Forelimb muscle (tissue), 1 donor: ENCODE data around the gene RTN4RL2. TPM values are rescaled to one million over a fixed set of nuclear protein-coding genes. Genes with fewer than 3 reads are reported as not detected.
A peak's percentile ranks its signal among the peaks of the same experiment; 100 is the strongest.

Source experiments
- DNase-seq: peaks from one replicate; pipeline ENCODE4 v3.0.0-alpha.2; 2013; ENCODE audit warnings: low read depth
- polyA plus RNA-seq: library from polyadenylated mRNA; unstranded; fragments of 120-200 nt; gene quantifications from one replicate; pipeline ENCODE4 v1.2.1, GENCODE V29; 2013; ENCODE audit not compliant: insufficient read length

The RTN4RL2 gene
- 37.2 TPM for polyA plus RNA-seq

DNA sequence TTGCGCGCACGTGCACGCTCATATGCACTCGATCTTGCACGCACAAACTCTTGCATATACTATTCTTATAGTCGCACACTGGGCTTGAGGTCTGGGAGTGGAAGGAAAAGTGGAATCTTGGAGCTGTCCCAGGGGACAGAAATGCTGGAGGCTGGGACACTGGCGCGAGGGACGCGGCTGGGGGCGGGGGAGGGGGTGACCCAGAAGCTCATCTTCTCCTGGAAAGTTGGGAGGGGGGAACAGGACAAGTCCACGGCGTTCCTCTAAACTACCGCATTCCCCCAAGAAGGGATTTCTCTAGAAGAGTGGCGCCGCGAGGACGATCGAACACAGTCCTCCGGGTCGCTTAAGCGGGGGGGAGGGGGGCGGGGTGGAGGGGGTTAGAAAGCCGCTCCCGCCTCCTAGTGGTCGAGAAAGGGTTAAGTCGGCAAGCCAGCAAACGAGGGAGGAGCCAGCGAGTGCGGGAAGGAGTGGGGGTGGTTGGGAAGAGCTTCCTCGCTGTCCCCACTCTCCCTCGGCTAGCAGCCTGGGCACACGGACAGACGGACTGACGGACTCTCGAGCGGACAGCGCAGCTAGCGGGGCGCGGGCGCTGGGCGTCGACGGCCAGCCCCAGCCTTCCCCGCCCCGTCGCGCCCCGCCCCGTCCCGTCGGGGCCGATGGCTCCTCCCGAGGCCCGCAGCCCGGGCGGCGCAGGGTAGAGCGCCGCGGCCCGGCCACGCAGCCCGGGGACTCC, at the start of gene RTN4RL2:
TSS of gene RTN4RL2 (plus strand) at position 507 of the 736 bp plus-strand sequence. CDS start 338 bp downstream, outside the sequence.
- DNase-seq: no peak

DNA sequence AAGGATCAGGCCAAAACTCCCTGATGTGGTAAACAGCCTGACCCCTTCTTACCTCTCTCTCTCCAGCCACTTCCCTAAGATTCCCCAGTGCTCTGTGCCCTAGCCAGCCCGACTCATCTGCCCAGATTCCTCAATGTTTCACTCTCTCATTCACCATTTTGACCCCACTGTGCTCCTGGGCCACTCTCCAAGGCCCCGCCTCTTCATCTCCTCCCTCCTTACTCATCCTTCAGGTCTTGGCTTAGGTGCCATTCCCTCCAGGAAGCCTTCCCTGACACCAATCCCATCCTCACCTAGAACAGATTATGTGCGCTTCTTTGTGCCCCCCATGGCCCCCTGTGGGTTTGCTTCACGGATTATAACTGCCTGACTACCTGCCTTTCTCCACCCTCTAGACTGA, 46.6 kb upstream of the RTN4RL2 start:
- no peak for DNase-seq

DNA sequence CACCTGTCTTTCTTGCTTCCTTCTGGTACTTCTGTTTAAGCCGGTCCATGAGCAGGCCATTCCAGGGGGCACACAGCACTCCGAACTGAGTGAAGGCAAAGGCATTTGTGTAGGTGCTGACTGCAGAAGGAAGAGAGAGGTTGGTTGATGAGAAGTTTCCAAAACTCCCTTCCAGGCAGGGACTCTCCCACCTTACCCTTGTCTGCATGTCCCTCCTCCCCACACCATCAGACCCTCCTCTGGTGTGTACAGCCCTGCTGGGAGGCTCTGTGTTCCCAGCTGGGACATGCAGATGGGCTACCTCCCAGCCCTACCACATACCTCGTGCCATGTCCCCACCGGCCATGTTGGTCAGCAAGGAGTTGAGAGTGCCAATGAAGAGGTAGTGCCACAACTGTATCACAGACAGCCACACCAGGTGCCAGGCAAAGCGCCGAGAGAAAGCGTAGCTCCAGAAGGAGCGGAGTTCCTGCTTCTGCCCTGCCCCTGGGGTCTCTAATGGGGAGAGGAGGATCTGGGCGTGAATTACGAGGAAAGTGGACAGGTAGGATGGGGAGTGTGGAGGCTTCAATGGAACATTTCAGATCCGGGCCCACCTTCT, 45.6 kb upstream of the RTN4RL2 start:
- no peak for DNase-seq

DNA sequence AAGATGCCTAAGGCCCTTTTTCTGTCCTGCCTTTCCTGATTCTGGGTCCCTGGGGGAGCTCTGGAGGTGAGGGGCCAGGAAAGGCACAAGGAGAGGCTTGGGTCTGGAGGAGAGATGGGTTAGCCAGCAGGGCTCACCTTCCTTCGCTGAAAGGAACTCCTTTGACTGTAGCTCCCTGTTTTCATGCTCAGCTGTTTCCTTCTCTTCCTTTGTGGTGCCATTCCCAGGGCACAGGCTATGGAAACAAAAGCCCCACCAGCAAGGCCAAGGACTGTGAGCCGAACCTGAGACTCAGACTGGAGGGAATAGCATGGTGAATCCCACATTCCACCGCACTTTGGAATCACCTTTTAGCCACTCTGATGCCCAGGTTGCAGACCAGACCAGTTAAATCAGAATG, 43.9 kb upstream of the RTN4RL2 start:
- no peak for DNase-seq

DNA sequence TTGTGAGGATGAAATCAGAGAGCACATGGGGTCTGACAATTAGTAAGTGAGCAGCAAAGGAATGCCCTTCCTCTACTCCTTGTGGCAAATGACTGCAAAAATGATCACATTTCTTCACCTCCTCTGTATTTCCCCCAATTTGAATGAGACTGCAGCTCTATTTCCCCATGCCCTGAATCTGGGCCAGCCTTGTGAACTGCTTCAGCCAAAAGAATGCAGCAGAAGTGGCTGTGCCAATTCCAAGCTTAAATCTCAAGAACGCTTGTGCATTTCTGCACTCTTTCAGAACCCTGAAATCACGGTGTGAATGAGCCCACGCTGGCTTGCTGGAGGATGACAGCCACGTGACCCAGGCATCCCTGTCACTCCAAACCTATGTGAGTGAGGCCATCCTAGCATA, 43.3 kb upstream of the RTN4RL2 start:
- no peak for DNase-seq

DNA sequence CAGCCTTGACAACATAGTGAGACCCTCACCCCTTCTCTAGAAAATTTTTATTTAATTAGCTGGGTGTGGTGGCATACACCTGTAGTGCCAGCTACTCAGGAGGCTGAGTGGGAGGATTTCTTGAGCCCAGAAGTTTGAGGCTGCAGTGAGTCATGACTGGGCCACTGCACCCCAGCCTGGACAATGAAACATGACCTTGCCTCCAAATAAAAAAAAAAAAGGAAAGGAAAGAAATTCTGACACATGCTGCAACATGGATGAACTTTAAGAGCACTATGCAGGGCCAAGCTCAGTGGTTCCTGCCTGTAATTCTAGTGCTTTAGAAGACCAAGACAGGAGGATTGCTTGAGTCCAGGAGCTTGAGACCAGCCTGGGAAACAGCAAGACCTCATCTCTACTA, 42.2 kb upstream of the RTN4RL2 start:
- DNase-seq: no peak

DNA sequence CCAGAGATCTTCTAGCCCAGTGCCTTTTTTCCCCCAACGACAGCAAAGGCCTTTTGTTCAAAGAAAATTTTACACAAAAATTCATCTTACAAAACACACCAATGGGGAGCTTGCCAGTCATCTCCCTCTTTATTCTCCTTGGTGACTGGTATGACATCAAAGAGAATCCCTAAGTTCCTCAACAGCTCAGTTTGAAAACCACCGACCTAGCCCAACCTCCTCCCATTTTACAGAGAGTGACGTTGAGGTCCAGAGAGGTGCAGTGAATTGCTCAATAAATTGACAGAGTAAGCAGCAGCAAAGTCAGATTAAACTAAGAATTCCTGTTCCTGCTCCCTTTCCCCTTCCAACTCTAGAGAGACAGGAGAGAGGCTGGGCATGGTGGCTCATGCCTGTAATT, 41.2 kb upstream of the RTN4RL2 start:
- DNase-seq: no peak

DNA sequence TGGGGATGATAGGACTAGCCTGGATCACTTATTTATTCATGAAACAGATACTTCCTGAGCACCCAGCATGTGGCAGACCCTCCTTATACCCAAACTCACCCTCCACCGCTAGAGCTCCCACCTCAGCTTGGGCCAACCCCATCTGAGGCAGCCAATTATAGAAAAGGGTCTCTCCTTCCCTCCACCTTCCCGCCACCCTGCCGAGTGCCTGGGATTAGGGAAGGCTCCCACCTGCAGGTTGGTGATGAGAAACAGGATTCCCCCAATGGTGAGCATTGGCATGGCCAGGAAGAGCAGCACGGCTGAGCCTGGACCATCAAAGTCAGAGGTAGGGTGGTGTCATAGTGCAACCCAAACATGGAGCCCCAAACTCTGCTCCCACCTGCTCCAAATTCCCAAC, 39.3 kb upstream of the RTN4RL2 start:
- DNase-seq: no peak

DNA sequence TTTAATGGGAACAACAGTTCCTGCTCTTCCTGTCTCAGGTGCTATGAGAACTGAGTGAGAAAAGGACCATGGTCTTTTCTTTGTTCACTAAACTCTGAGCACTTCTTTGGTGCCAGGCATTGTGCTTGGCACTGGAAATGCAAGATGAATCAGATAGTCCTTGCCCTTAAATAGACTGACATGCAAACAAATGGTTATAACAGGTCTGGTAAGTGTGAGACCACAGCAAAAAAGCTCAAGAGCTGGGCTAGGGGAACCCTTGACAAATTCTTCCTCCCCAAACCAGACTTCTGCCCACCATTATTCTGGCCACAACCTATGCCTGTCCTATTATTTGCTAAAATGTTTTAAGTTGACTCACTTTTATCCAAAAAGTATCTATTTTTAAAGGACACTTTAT, 38.5 kb upstream of the RTN4RL2 start:
- no peak for DNase-seq

DNA sequence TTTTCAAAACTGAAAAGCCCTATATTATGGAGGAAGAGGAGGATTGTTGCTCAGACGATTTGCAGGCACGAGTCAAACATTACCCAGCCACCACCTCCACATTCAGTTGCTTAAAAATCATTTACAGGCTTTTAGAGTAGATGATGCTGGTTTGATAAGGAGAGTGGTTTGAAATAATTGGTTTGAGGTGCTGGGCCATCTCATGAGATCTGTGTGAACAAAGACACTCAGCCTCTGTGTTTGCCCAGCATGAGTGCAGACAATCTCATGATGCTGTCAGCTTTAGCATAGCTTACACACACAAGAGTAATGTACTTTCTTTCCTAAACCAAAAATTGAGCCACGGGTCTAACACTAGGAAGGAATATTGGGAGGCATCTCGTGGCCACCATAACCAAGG, 37.7 kb upstream of the RTN4RL2 start:
- no peak for DNase-seq

DNA sequence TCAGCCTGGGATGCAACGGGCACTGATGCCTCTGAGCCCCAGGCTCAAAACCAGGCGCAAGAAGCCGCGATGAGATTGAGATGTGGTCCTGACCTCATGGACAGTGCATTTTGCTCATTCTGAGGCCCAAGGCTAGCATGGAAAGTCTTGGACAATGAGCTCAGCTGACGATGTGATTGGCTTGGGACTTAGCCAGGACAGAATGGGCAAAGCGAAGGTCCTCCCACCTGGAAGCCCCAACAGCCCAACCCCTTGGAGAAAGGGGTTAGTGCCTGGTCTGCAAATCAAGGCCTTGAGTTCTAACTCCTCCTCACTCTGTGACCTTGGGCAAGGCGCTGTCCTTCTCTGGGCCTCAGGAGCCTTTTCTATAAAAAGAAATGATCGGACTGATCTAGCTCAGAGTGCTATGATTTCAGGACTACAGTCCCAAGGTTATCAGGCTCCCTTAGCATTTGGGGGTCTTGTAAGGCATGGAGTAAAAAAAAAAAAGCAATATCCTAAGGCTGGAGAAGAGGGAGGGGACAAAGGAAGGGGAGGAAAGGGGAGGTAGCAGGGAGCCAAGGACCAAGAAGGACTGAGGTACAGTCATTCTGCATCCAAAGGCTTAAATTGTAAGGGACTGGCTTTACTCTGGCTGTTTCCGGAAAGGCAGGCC, 36.1 kb upstream of the RTN4RL2 start:
- no peak for DNase-seq

DNA sequence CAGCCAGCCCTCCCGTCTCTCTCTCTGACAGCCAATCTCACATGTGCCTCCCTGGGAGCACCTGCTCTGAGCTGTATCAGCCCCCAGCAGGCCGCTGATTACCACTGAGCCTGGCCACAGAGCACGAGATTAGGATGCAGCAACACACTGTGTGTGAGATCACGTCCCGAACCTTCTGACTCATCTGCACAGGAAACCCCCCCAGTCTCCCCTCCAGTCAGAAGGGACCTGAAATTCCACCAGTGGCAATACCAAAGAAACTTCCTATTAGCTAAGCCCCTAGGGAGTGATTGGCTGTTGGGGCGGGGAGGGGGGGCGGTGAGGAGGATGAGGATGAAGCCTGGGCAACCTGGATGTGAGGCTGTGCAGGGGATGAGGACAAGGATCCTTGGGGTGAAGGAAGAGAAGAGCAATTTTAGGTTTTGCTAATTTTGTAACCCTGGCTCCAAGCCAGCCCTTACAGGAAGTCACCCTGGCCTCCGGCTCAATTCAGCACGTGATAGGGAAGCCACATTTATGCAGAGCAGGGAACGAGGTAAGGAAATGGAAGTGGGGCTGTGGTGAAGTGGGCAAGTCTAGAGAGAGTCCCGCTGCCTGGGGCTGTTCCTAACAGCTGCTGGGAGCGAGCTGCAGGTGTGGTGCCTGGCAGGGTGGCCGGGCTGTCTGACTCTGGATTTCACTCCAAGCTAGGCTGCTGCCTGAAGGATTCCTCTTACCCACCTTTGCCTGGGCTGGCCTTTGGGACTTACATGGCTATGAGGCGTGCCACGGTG, 35.4 kb upstream of the RTN4RL2 start:
- no peak for DNase-seq

DNA sequence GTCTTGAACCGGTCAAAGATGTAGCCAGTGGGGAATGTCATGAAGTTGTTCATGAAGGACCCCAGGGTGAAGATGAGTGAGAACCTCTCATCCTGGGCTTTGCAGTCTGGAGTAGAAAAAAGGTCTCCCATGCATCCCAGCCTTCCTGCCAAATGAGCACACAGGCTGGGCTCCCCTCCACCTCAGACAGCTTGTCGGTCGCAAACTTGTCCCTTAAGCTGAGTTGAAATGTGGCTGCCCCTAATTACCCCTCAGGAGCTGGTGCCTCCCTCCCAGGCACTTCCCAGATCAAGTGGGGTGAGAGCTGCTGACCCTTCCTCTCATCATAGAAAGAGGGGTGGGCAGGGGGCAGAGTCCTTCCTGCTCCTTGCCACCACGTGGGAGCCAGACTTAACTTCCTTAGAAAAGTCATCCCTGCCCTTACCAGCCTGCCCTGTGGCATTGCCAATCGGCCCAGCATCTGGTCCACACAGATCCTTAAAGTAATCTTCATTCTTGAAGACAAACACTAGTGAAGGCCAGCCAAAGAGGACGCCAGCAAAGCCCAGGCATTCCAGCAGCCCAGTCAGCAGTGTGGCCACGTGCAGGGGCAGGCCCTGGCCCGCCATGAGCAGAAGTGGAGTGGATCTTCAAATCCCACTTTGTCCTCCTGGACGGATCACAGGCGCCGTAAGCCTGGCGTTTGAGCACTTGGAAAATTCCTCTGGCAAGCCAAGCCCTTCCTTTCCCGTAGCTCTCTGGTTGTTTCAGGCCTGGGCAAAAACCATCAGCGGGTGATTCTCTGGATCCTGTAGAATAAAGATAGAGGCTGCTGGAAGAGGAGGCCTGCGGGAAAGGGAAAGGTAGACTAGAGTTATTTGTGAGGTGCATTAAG, 34.5 kb upstream of the RTN4RL2 start:
- DNase-seq: no peak

DNA sequence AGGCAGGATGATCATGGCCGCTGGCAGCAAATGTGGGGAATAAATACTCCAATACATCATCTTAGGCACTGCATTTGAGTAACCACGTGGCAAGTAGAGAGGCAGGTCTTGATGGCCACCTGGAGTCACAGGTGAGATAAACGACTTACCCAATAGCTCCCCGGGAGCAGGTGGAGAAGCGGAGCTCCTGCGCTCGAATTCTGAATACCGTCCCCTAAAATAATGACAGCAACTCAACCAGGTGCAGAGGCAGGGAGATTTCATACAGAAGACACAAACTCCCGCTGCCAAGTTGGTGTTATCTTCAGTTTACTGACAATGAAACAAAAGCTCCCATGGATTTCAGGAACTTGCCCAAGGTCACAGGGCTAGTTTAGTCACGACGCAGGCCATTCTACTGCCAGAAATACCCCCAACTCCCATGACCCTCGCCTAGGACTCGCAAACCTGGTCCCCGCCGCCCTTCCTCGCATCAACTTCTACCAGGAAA, 33.8 kb upstream of the RTN4RL2 start:
- DNase-seq: no peak

DNA sequence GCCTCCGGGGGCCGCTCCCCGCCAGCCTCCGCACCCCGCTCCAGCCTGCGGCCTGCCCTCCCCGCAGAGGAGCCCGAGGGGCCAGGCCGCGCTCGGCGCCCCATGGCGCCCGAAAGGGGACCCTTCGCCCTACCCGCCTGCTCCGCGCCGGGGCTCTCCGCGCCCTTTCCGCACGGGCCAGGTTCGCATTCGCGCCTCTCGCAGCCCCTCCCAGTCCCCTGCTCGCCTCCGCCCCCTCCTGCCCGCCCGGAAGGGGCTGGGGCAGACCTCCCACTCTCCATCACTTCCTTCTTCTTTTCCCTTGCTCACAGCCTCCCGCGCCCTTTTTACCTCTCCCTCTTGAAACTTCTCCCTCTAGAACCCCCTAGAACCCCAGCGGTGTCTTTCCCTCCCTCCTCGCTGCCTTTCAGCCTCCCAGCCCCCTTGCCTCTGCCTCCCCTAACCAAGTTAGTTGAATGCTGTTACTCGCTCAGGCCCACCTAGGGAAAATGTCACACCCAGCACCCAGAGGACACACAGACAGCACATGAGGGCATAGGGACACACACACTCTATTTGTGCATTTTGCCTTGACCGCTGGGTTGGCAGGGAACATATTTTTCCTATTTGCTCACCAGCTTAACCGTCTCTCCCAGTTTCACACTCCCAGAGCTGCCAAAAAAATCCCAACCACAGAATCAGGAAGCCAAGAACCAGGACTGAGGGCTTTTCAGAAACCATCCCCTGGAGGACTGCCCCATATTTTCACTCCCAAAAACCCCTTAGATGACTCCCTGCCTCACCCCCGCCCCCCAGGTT, 33.2 kb upstream of the RTN4RL2 start, which contains the start of gene SLC43A3:
TSS of gene SLC43A3 (minus strand) at position 193 of the 798 bp plus-strand sequence. CDS start 949 bp downstream, outside the sequence.
- DNase-seq: peak; percentile 67

DNA sequence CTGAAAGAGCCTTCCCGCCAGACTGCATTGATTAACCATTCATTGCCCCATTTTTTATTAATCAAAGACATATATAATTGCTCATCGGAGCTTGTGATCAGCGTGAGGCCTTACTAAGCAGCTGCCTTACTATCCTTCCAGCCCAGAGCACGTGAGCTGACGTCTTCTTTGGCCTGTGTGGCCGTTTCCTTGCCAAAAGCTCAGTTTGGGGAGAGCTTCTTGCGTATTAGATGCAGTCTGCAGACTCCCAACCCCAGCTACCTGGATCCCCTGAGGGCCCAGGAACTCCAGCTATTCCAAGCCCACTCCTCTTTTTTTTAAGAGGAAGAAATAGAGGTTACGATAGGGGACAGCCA, 32.6 kb upstream of the RTN4RL2 start:
- peak; percentile 91 for DNase-seq

DNA sequence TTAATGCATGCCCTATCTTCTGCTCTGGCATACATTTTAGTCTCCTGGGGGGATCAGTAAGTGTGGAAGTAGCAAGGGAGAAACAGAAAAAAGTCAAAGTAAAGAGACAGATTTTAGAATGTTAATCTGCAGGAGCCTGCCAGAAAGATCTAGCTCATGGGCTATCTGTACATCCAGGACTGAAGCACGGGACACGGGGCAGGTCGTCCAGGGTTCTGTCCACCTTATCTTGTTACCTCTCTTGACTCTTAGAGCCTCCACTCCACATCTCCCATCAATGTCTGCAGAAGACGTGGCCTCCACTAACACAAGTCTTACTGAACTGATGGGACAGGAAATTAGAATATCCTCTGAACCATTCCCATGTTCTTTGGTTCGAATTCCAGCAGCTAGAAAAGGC, 31.7 kb upstream of the RTN4RL2 start:
- no peak for DNase-seq

DNA sequence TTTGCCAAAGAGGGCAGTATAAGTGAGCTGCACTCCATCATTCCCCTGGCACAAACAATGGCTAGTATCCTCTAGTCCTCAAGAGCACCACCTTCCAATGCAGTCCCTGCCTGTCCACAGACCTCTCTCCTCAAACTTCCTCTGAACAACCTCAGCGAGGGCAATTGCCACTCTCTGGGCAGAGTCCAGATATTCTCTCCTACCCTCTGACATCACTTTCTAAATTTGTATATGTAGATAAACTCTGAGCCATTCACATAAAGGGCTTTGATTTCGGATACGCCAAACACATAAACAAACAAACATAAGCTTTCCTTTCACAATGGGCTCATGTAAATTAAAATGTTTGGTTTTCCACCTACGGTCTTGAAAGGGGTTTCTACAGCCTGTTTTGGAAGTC, 30.4 kb upstream of the RTN4RL2 start:
- no peak for DNase-seq

DNA sequence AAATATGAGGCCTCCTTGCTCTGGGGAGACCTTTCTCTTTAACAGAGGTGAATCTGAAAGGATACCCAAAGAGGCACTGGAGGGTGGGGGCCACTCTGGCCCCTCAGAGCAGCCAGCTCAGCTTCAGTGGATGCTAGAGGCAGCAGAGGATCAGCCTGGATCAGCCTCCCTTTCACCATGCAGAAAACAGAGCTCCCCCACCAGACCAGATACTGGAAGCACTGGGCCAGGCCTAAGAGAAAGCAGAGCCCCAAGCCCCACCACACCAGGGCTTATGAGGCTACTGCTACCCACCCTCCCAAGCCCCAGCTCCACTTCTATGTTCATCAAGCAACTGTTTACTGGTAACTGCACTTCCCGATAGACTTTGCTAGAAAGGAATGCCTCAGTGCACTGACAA, 29.4 kb upstream of the RTN4RL2 start:
- no peak for DNase-seq

DNA sequence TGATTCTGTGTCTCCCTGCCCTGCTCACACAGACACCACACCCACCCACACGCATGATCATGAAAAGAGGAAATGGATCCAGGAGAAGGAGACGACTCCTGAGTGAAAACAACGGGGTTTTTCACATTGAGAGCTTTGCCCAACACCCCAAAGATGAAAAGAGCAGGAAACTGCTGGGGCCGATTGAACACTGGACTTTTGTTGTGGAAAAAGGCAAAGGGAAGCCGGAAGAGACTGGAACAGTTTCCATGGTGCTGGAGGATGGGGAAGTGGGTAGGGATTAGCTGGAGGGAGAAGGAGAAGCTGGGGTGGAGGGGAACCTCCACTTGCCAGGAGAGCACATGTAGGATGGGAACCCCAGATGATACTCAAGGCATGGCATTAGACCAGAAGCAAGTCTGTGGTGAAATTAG, 28.2 kb upstream of the RTN4RL2 start:
- no peak for DNase-seq
